ENCODE results near the gene TMEM30A. TPM values are rescaled to one million over a fixed set of nuclear protein-coding genes. Genes with fewer than 3 reads are reported as not detected.

Gene TMEM30A
- total and polyA plus RNA-seq, 12 donors: 33.7 to 134 (median 71.0) TPM

GRCh38 chr6:75306064-75306463, 21.5 kb upstream of the TMEM30A start:
- intact Hi-C loops (cut with DNase I): no loop called here
- Histone ChIP-seq H3K4me1 (replicated peaks in 1 of 2) (no peaks in the 10 kb centered on the region), H3K36me3 (replicated peaks in 1 of 2) (no peaks in the 10 kb centered on the region), H3K4me3 (no peak overlapping the region), H3K9me3 (replicated peaks in 1 of 3) (no peaks in the 10 kb centered on the region), H3K27ac (no peak overlapping the region), H3K27me3 (no peaks in the 10 kb centered on the region)
- WGBS, 4 donors: 68 to 76% (median 72%) methylated on average over 3 of the region's 3 CpGs
- TF ChIP-seq CTCF (IDR thresholded peaks at IDR 0.05) (no peak), POLR2A (IDR thresholded peaks at IDR 0.05) (no peak)
- DNase-seq: no peak

- Histone ChIP-seq H3K4me3 (no peak overlapping the region), H3K9me3 (replicated peaks in 1 of 3) (no peaks in the 10 kb centered on the region), H3K27me3 (no peaks in the 10 kb centered on the region), H3K4me1 (replicated peaks in 1 of 2) (no peaks in the 10 kb centered on the region), H3K36me3 (replicated peaks in 1 of 2) (no peaks in the 10 kb centered on the region), H3K27ac (no peak overlapping the region)
- no peak for DNase-seq
- TF ChIP-seq POLR2A (IDR thresholded peaks at IDR 0.05) (no peak), CTCF (IDR thresholded peaks at IDR 0.05) (no peak)
- 62 to 69% (median 65%) methylated on average over 5 of the region's 5 CpGs for WGBS, 4 donors
- intact Hi-C loops (cut with DNase I): no loop called here
These were observed 21.0 kb upstream of the TMEM30A start for GRCh38 chr6:75305573-75305972.

- no peak for DNase-seq
- H3K36me3 ChIP-seq (replicated peaks in 1 of 2): no peaks in the 10 kb centered on the region
- H3K4me3 ChIP-seq: no peak overlapping the region
- no peak overlapping the region for H3K27ac ChIP-seq
- intact Hi-C loops (cut with DNase I): no loop called here
- H3K27me3 ChIP-seq: no peaks in the 10 kb centered on the region
- H3K4me1 ChIP-seq (replicated peaks in 1 of 2): no peaks in the 10 kb centered on the region
- WGBS, 4 donors: 89 to 100% (median 93%) methylated on average over 3 of the region's 3 CpGs
- H3K9me3 ChIP-seq (replicated peaks in 1 of 3): no peaks in the 10 kb centered on the region
- TF ChIP-seq CTCF (IDR thresholded peaks at IDR 0.05) (no peak), POLR2A (IDR thresholded peaks at IDR 0.05) (no peak)
These were observed 17.7 kb upstream of the TMEM30A start for GRCh38 chr6:75302280-75302679.

GRCh38 chr6:75301537-75301936, 16.9 kb upstream of the TMEM30A start:
- intact Hi-C loops (cut with DNase I): no loop called here
- Histone ChIP-seq H3K36me3 (replicated peaks in 1 of 2) (no peaks in the 10 kb centered on the region), H3K4me1 (replicated peaks in 1 of 2) (no peaks in the 10 kb centered on the region), H3K4me3 (no peak overlapping the region), H3K27me3 (no peaks in the 10 kb centered on the region), H3K27ac (no peak overlapping the region), H3K9me3 (replicated peaks in 1 of 3) (no peaks in the 10 kb centered on the region)
- no peak for DNase-seq
- TF ChIP-seq CTCF (IDR thresholded peaks at IDR 0.05) (no peak), POLR2A (IDR thresholded peaks at IDR 0.05) (no peak)
